Measurements from ENCODE around the gene MAP3K5.

Gene MAP3K5

DNA sequence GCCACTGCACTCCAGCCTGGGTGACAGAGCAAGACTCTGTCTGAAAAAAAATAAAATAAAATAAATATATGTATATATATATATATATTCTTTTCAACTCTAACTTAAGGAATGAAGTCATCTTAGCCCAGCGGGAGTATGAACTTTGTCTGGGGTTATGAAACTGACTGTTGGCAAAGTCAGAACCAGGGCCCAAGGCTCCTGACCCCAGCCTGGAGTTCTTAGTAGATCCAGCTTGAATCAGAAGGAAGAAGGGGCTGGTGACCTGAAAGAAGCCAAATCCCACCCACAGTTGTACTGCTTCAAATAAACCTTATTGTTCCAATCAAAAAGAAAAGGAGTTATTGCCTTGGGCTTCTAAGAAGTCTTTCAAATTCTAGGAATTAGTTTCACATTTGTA is 158.9 kb downstream of the MAP3K5 start:
- no peak for DNase-seq (ENCODE audit: low read depth, low spot score)
- H3K4me3 ChIP-seq (ENCODE audit: low read depth, low read length) = no peak overlapping the region
- in situ Hi-C loops (cut with HindIII; ENCODE audit: low sequenced_read_pairs) = no loop called here
- TF ChIP-seq, protein P1, sequence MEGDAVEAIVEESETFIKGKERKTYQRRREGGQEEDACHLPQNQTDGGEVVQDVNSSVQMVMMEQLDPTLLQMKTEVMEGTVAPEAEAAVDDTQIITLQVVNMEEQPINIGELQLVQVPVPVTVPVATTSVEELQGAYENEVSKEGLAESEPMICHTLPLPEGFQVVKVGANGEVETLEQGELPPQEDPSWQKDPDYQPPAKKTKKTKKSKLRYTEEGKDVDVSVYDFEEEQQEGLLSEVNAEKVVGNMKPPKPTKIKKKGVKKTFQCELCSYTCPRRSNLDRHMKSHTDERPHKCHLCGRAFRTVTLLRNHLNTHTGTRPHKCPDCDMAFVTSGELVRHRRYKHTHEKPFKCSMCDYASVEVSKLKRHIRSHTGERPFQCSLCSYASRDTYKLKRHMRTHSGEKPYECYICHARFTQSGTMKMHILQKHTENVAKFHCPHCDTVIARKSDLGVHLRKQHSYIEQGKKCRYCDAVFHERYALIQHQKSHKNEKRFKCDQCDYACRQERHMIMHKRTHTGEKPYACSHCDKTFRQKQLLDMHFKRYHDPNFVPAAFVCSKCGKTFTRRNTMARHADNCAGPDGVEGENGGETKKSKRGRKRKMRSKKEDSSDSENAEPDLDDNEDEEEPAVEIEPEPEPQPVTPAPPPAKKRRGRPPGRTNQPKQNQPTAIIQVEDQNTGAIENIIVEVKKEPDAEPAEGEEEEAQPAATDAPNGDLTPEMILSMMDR (IDR thresholded peaks at IDR 0.05; ENCODE audit: low read depth, low read length) = no peak

DNA sequence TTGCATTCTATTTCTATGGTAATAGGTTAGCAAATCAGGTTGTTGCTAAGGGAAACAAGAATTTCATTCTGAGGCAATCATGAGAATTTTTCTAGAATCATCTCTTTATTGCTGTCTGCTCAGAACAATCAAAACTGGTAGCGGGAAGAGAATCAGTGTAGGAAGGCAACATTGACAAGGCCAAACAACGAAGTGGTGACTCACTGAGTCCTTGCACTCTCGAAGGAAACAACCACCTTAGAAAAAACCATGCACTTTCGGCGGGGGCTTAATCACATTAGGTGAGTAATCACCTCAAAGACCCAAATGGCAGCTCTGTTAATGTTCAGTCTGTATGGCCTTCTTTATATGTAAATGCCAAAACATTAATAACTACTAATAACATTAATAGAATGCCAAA is 163.3 kb downstream of the MAP3K5 start:
- in situ Hi-C loops (cut with HindIII; ENCODE audit: low sequenced_read_pairs) = no loop called here
- peak; percentile 72 for DNase-seq (ENCODE audit: low read depth, low spot score)
- H3K4me3 ChIP-seq (ENCODE audit: low read depth, low read length) = no peak overlapping the region
- TF ChIP-seq, protein P1 (IDR thresholded peaks at IDR 0.05; ENCODE audit: low read depth, low read length) = no peak

DNA sequence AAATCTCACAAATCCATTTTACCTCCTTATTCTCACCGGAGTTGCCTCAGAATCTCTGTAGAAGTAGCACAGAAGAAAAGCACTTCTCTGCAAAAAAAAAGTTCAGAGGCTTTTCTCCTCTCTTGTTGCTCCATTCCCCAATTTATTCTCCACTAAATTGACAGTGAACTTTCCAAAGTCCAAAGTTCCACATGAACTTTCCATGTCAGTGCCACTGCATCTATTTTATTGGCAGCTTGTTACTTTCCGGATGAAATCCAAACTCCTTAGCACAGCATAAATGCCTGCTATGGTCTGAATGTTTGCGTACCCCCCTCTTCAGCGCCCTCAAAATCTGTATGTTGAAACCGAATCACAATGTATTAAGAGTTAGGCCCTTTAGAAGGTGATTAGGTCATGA is 165.1 kb downstream of the MAP3K5 start:
- no peak overlapping the region for H3K4me3 ChIP-seq (ENCODE audit: low read depth, low read length)
- DNase-seq (ENCODE audit: low read depth, low spot score) = no peak
- TF ChIP-seq, protein P1 (IDR thresholded peaks at IDR 0.05; ENCODE audit: low read depth, low read length) = no peak
- in situ Hi-C loops (cut with HindIII; ENCODE audit: low sequenced_read_pairs) = no loop called here

DNA sequence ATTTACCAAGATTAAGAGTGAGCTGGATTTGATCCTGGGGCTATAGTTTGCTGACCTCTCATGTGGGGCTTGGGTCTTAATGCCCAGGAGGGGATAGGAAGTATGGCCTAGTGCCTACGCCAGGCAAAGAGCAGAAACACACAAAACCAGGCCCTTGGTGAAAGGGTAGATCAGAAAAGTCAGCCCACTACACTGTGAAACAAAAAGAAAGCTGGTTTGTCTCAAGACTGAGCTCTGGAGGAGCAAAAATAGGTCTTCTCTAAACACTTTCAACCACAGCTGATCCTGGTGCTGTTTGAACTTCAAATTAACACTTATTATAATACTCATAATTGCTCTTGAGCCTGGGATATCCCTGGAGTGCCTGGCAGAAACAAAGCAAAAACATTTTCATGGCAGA is 167.0 kb downstream of the MAP3K5 start:
- TF ChIP-seq, protein P1 (IDR thresholded peaks at IDR 0.05; ENCODE audit: low read depth, low read length) = no peak
- no peak for DNase-seq (ENCODE audit: low read depth, low spot score)
- in situ Hi-C loops (cut with HindIII; ENCODE audit: low sequenced_read_pairs) = no loop called here
- no peak overlapping the region for H3K4me3 ChIP-seq (ENCODE audit: low read depth, low read length)

DNA sequence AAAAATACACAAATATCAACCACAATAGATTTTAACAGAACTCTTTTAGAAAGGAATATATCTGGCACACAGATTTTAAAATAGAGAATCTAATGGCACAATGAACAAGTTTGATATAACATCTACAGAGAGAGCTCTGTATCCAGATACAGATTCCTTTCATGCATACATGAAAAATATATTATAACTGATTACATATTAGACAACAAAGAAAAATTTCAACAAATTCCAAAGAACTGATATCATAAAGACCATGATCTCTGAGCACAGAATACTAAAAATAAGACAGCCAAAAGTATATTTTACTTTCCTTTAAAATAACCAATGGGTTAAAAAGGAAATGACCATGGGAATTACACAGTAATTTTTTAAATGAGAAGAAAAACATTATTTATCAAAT is 167.9 kb downstream of the MAP3K5 start:
- TF ChIP-seq, protein P1 (IDR thresholded peaks at IDR 0.05; ENCODE audit: low read depth, low read length) = no peak
- H3K4me3 ChIP-seq (ENCODE audit: low read depth, low read length) = no peak overlapping the region
- in situ Hi-C loops (cut with HindIII; ENCODE audit: low sequenced_read_pairs) = no loop called here
- no peak for DNase-seq (ENCODE audit: low read depth, low spot score)

DNA sequence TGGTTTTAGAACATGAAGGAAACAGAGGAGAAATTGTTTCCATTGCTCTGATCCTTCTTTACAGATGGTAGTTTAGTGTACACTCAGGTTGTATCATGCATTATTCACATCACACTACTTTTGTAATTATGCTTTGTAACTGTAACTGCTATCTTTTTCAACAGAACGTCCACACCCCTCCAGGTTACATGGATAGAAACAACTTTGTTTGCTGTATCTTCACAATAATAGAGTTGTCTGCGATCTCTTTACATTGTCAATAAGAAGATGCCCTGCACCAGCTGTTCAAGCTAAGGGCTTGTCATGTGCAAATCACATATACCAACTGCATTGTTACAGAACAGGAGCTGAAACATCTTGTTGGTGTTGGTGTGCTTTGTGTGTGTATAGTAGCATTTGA is 174.2 kb downstream of the MAP3K5 start:
- TF ChIP-seq, protein P1 (IDR thresholded peaks at IDR 0.05; ENCODE audit: low read depth, low read length) = no peak
- H3K4me3 ChIP-seq (ENCODE audit: low read depth, low read length) = no peak overlapping the region
- in situ Hi-C loops (cut with HindIII; ENCODE audit: low sequenced_read_pairs) = no loop called here
- DNase-seq (ENCODE audit: low read depth, low spot score) = no peak

DNA sequence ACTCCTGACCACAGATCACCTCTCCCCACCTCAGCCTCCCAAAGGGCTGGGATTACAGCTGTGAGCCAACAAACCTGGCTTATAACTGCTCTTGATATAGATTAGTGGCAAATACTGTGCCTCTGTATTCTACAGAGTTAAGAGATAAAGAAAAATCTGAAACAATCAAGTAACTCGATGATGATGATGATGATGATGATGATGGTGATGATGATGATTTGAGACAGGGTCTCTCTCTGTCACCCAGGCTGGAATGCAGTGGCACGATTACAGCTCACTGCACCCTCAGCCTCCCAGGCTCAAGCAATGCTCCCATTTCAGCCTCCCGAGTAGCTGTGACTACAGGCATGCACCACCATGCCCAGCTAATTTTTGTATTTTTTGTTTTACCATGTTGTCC is 175.8 kb downstream of the MAP3K5 start:
- in situ Hi-C loops (cut with HindIII; ENCODE audit: low sequenced_read_pairs) = no loop called here
- no peak overlapping the region for H3K4me3 ChIP-seq (ENCODE audit: low read depth, low read length)
- no peak for DNase-seq (ENCODE audit: low read depth, low spot score)
- TF ChIP-seq, protein P1 (IDR thresholded peaks at IDR 0.05; ENCODE audit: low read depth, low read length) = no peak
